Sigmoid colon (tissue), 7 donors: Measurements from ENCODE around the gene AP1M1. TPM values are rescaled to one million over a fixed set of nuclear protein-coding genes. Genes with fewer than 3 reads are reported as not detected.

ENCODE experiments used
- DNase-seq: peaks from one replicate; pipeline ENCODE4 v3.0.0-alpha.2; 2019
- H3K27ac ChIP-seq, 4 donors: fragments of 200-600 bp; sonication (generic); one replicate each; pipeline ENCODE4 v1.5.1; 2016 to 2019; ENCODE audit warnings: mild to moderate bottlenecking in 1 of 4
- H3K27me3 ChIP-seq, 3 donors: fragments of 200-600 bp; sonication (generic); one replicate each; pipeline ENCODE4 v1.5.1; 2019; ENCODE audit warnings: mild to moderate bottlenecking in 1 of 3
- H3K36me3 ChIP-seq, 4 donors: fragments of 200-600 bp; sonication (generic); one replicate each; pipeline ENCODE4 v1.5.1; 2016 to 2019
- H3K4me1 ChIP-seq, 4 donors: fragments of 200-600 bp; sonication (generic); one replicate each; pipeline ENCODE4 v1.5.1; 2017 to 2019
- H3K4me3 ChIP-seq, 4 donors: fragments of 200-600 bp; sonication (generic); one replicate each; pipeline ENCODE4 v1.5.1; 2017 to 2019; ENCODE audit warnings: mild to moderate bottlenecking in 2 of 4, moderate library complexity in 1 of 4
- H3K9me3 ChIP-seq, 4 donors: fragments of 200-600 bp in 3 of 4; sonication (generic) in 3 of 4; one replicate each; pipeline versions ENCODE4 v1.5.1 to v1.6.1; 2013 to 2019
- CTCF ChIP-seq, 4 experiments: fragments of 450-650 bp in 3 of 4; fragments of 200-600 bp in 1 of 4; IDR thresholded peaks; one replicate each; pipeline ENCODE4 v1.5.1; 2016 to 2019; ENCODE audit warnings: antibody characterized with exemption in 4 of 4, mild to moderate bottlenecking in 3 of 4, moderate library complexity in 2 of 4
- EP300 ChIP-seq, 4 donors: sonication (generic); formaldehyde crosslinking; IDR thresholded peaks; one replicate each; pipeline ENCODE4 v1.6.1; 2017; ENCODE audit warnings: antibody characterized with exemption in 4 of 4
- POLR2A ChIP-seq, 2 donors: fragments of 450-650 bp; IDR thresholded peaks; one replicate each; pipeline ENCODE4 v1.6.1; 2016; ENCODE audit warnings: antibody characterized with exemption in 2 of 2, mild to moderate bottlenecking in 2 of 2, moderate library complexity in 2 of 2
- POLR2AphosphoS5 ChIP-seq, 4 donors: sonication (generic); formaldehyde crosslinking; IDR thresholded peaks; one replicate each; pipeline ENCODE4 v1.6.1; 2017; ENCODE audit warnings: antibody characterized with exemption in 4 of 4
- WGBS, 2 donors: extraction: QIAGEN DNeasy Blood & Tissue Kit; methylation state at CpG; one replicate each; pipeline ENCODE4 v1.1.7; 2013; 5-methylcytosine and 5-hydroxymethylcytosine counted together
- intact Hi-C: fragments of 100-400 bp; cut with DNase I; formaldehyde crosslinking; loops from one replicate; pipeline ENCODE4 v1.15.1; 2023
- polyA plus RNA-seq, 3 donors: library from polyadenylated mRNA; stranded (reverse); fragments of 200-250 nt; gene quantifications; one replicate each; pipeline ENCODE4 v1.2.3, GENCODE V29; 2013
- total RNA-seq, 4 donors: library from RNA; depleted of rRNA; stranded (reverse); fragments of >200 nt; gene quantifications; one replicate each; pipeline ENCODE4 v1.1.0, GENCODE V29; 2016
- donor health status: healthy with polysubstance abuse.
- donor health status: Bipolar disorder and iron deficiency.
- donor health status: healthy.

AP1M1 gene
- total and polyA plus RNA-seq, 7 donors = 18.7 to 63.7 (median 57.1) TPM

GRCh38 chr19:16160943-16161560 is 36.7 kb upstream of the AP1M1 start:
- WGBS, 2 donors = 48 to 67% methylated on average over 14 of the region's 14 CpGs
- no peak overlapping the region for H3K4me3 ChIP-seq
- no peak overlapping the region for H3K27ac ChIP-seq
- no peaks in the 10 kb centered on the region for H3K36me3 ChIP-seq
- TF ChIP-seq POLR2A (IDR thresholded peaks at IDR 0.05) = no peak
- TF ChIP-seq CTCF (IDR thresholded peaks at IDR 0.05) = no peak
- H3K4me1 ChIP-seq = no peaks in the 10 kb centered on the region
- no peaks in the 10 kb centered on the region for H3K9me3 ChIP-seq
- no peaks in the 10 kb centered on the region for H3K27me3 ChIP-seq
- no peak for DNase-seq
- intact Hi-C loops = no loop called here

- no peak for TF ChIP-seq POLR2AphosphoS5 (IDR thresholded peaks at IDR 0.05)
- no peak for DNase-seq
These were observed 35.9 kb upstream of the AP1M1 start for GRCh38 chr19:16161840-16162239.

GRCh38 chr19:16164222-16164890 is 33.4 kb upstream of the AP1M1 start:
- 73 to 85% methylated on average over 13 of the region's 13 CpGs for WGBS, 2 donors
- no peak for DNase-seq
- intact Hi-C loops = no loop called here
- no peaks in the 10 kb centered on the region for H3K9me3 ChIP-seq
- TF ChIP-seq POLR2A (IDR thresholded peaks at IDR 0.05) (no peak), POLR2AphosphoS5 (IDR thresholded peaks at IDR 0.05) (no peak), CTCF (IDR thresholded peaks at IDR 0.05) (no peak), EP300 (IDR thresholded peaks at IDR 0.05) (no peak)
- no peaks in the 10 kb centered on the region for H3K27me3 ChIP-seq
- H3K4me3 ChIP-seq = no peak overlapping the region
- H3K36me3 ChIP-seq = no peaks in the 10 kb centered on the region
- no peaks in the 10 kb centered on the region for H3K4me1 ChIP-seq
- no peak overlapping the region for H3K27ac ChIP-seq

More at GRCh38 chr19:16161840-16162239, 35.9 kb upstream of the AP1M1 start:
- Histone ChIP-seq H3K9me3 (no peaks in the 10 kb centered on the region), H3K4me1 (no peaks in the 10 kb centered on the region), H3K36me3 (no peaks in the 10 kb centered on the region), H3K4me3 (no peak overlapping the region), H3K27me3 (no peaks in the 10 kb centered on the region), H3K27ac (no peak overlapping the region)
- 61 to 69% methylated on average over 3 of the region's 3 CpGs for WGBS, 2 donors
- intact Hi-C loops = no loop called here

- no peak overlapping the region for H3K4me3 ChIP-seq
- no peaks in the 10 kb centered on the region for H3K4me1 ChIP-seq
- DNase-seq = no peak
- intact Hi-C loops = no loop called here
- 93 to 96% methylated on average over 1 of the region's 1 CpG for WGBS, 2 donors
- no peak for TF ChIP-seq POLR2A (IDR thresholded peaks at IDR 0.05)
- TF ChIP-seq POLR2AphosphoS5 (IDR thresholded peaks at IDR 0.05) = no peak
- TF ChIP-seq CTCF (IDR thresholded peaks at IDR 0.05) = no peak
- TF ChIP-seq EP300 (IDR thresholded peaks at IDR 0.05) = no peak
- H3K27me3 ChIP-seq = no peaks in the 10 kb centered on the region
- H3K9me3 ChIP-seq = no peaks in the 10 kb centered on the region
- H3K27ac ChIP-seq = no peak overlapping the region
- no peaks in the 10 kb centered on the region for H3K36me3 ChIP-seq
These were observed 31.3 kb upstream of the AP1M1 start for GRCh38 chr19:16166417-16166816.

- Histone ChIP-seq H3K27ac (no peak overlapping the region), H3K4me1 (no peaks in the 10 kb centered on the region), H3K4me3 (no peak overlapping the region), H3K27me3 (no peaks in the 10 kb centered on the region), H3K36me3 (no peaks in the 10 kb centered on the region), H3K9me3 (no peaks in the 10 kb centered on the region)
- TF ChIP-seq EP300 (IDR thresholded peaks at IDR 0.05) = no peak
- no peak for TF ChIP-seq CTCF (IDR thresholded peaks at IDR 0.05)
- TF ChIP-seq POLR2AphosphoS5 (IDR thresholded peaks at IDR 0.05) = no peak
- TF ChIP-seq POLR2A (IDR thresholded peaks at IDR 0.05) = no peak
- WGBS, 2 donors = 79 to 90% methylated on average over 5 of the region's 5 CpGs
- intact Hi-C loops = no loop called here
- no peak for DNase-seq
These were observed 30.7 kb upstream of the AP1M1 start for GRCh38 chr19:16167055-16167454.
